ENCODE measurements around the gene CNOT3. TPM values are rescaled to one million over a fixed set of nuclear protein-coding genes. Genes with fewer than 3 reads are reported as not detected.
A peak's percentile ranks its signal among the peaks of the same experiment; 100 is the strongest.

The CNOT3 gene
- total and polyA plus RNA-seq, 2 of the 13 experiments (the other 11 are each of a cell fraction or from before 2014, with no cell fraction given) = 4.3 to 5.8 TPM

DNA sequence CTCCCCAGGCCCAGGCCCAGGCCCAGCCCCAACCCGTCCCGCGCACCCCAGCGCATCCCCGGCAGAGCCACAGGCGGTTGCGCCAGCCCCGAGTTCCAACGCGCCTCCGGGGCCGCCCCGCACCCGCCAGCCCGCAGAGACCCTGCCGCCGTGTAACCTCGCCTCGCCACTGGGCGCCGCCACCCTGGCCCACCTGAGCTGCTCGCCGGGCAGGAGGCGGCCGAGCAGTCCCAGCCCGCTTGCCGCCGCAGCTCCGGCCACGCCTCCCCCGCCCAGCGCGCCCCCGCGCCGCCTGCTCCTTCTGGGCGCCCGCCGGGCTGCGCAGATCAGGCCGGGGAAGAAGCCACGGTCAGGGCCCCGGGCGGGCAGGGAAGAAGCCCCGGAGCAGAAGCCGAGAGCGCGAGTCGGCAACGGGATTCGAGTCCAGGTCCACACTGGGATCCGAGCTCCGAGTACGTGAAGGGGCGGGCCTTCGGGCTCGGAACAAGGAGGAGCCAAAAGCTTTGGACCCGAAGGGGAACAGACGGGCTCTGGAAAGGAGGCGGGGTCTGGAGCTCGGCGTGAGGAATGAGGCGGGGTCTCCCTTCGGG, 51.7 kb downstream of the CNOT3 start, which contains the start of gene MBOAT7 (continued):
- no peak for TF ChIP-seq SIN3B (IDR thresholded peaks at IDR 0.05; ENCODE audit: low read length)
- TF ChIP-seq ZFP82 (CRISPR knock-in tag; IDR thresholded peaks at IDR 0.05; ENCODE audit: borderline replicate concordance) = no peak
- TF ChIP-seq, protein P1, sequence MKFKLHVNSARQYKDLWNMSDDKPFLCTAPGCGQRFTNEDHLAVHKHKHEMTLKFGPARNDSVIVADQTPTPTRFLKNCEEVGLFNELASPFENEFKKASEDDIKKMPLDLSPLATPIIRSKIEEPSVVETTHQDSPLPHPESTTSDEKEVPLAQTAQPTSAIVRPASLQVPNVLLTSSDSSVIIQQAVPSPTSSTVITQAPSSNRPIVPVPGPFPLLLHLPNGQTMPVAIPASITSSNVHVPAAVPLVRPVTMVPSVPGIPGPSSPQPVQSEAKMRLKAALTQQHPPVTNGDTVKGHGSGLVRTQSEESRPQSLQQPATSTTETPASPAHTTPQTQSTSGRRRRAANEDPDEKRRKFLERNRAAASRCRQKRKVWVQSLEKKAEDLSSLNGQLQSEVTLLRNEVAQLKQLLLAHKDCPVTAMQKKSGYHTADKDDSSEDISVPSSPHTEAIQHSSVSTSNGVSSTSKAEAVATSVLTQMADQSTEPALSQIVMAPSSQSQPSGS (CRISPR knock-in tag; IDR thresholded peaks at IDR 0.05) = no peak
- TF ChIP-seq, protein P2, sequence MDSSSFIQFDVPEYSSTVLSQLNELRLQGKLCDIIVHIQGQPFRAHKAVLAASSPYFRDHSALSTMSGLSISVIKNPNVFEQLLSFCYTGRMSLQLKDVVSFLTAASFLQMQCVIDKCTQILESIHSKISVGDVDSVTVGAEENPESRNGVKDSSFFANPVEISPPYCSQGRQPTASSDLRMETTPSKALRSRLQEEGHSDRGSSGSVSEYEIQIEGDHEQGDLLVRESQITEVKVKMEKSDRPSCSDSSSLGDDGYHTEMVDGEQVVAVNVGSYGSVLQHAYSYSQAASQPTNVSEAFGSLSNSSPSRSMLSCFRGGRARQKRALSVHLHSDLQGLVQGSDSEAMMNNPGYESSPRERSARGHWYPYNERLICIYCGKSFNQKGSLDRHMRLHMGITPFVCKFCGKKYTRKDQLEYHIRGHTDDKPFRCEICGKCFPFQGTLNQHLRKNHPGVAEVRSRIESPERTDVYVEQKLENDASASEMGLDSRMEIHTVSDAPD (CRISPR knock-in tag; IDR thresholded peaks at IDR 0.05) = no peak
- TF ChIP-seq, protein P3, sequence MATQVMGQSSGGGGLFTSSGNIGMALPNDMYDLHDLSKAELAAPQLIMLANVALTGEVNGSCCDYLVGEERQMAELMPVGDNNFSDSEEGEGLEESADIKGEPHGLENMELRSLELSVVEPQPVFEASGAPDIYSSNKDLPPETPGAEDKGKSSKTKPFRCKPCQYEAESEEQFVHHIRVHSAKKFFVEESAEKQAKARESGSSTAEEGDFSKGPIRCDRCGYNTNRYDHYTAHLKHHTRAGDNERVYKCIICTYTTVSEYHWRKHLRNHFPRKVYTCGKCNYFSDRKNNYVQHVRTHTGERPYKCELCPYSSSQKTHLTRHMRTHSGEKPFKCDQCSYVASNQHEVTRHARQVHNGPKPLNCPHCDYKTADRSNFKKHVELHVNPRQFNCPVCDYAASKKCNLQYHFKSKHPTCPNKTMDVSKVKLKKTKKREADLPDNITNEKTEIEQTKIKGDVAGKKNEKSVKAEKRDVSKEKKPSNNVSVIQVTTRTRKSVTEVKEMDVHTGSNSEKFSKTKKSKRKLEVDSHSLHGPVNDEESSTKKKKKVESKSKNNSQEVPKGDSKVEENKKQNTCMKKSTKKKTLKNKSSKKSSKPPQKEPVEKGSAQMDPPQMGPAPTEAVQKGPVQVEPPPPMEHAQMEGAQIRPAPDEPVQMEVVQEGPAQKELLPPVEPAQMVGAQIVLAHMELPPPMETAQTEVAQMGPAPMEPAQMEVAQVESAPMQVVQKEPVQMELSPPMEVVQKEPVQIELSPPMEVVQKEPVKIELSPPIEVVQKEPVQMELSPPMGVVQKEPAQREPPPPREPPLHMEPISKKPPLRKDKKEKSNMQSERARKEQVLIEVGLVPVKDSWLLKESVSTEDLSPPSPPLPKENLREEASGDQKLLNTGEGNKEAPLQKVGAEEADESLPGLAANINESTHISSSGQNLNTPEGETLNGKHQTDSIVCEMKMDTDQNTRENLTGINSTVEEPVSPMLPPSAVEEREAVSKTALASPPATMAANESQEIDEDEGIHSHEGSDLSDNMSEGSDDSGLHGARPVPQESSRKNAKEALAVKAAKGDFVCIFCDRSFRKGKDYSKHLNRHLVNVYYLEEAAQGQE (IDR thresholded peaks at IDR 0.05; ENCODE audit: borderline replicate concordance in 1 of 2, low read depth in 1 of 2, low read length in 2 of 2) = no peak
- TF ChIP-seq ZNF552 (CRISPR knock-in tag; IDR thresholded peaks at IDR 0.05; ENCODE audit: borderline replicate concordance) = no peak
- TF ChIP-seq ZNF274 (CRISPR knock-in tag; IDR thresholded peaks at IDR 0.05) = no peak
- TF ChIP-seq, protein P4, sequence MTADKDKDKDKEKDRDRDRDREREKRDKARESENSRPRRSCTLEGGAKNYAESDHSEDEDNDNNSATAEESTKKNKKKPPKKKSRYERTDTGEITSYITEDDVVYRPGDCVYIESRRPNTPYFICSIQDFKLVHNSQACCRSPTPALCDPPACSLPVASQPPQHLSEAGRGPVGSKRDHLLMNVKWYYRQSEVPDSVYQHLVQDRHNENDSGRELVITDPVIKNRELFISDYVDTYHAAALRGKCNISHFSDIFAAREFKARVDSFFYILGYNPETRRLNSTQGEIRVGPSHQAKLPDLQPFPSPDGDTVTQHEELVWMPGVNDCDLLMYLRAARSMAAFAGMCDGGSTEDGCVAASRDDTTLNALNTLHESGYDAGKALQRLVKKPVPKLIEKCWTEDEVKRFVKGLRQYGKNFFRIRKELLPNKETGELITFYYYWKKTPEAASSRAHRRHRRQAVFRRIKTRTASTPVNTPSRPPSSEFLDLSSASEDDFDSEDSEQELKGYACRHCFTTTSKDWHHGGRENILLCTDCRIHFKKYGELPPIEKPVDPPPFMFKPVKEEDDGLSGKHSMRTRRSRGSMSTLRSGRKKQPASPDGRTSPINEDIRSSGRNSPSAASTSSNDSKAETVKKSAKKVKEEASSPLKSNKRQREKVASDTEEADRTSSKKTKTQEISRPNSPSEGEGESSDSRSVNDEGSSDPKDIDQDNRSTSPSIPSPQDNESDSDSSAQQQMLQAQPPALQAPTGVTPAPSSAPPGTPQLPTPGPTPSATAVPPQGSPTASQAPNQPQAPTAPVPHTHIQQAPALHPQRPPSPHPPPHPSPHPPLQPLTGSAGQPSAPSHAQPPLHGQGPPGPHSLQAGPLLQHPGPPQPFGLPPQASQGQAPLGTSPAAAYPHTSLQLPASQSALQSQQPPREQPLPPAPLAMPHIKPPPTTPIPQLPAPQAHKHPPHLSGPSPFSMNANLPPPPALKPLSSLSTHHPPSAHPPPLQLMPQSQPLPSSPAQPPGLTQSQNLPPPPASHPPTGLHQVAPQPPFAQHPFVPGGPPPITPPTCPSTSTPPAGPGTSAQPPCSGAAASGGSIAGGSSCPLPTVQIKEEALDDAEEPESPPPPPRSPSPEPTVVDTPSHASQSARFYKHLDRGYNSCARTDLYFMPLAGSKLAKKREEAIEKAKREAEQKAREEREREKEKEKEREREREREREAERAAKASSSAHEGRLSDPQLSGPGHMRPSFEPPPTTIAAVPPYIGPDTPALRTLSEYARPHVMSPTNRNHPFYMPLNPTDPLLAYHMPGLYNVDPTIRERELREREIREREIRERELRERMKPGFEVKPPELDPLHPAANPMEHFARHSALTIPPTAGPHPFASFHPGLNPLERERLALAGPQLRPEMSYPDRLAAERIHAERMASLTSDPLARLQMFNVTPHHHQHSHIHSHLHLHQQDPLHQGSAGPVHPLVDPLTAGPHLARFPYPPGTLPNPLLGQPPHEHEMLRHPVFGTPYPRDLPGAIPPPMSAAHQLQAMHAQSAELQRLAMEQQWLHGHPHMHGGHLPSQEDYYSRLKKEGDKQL (CRISPR knock-in tag; IDR thresholded peaks at IDR 0.05; ENCODE audit: low read depth) = no peak
- no peak for TF ChIP-seq ZNF138 (CRISPR knock-in tag; IDR thresholded peaks at IDR 0.05; ENCODE audit: low read depth)
- peak; percentile 18; the same call in 1 of the 2 replicates for TF ChIP-seq GFI1 (CRISPR knock-in tag; IDR thresholded peaks at IDR 0.05; ENCODE audit: borderline replicate concordance)
- no peak for TF ChIP-seq HDAC6 (IDR thresholded peaks at IDR 0.05; ENCODE audit: low read depth, low read length)
- peak; percentile 73 for TF ChIP-seq HDAC1 (CRISPR knock-in tag; IDR thresholded peaks at IDR 0.05)
- TF ChIP-seq GATAD2A (CRISPR knock-in tag; IDR thresholded peaks at IDR 0.05) = no peak
- TF ChIP-seq ZNF263 (CRISPR knock-in tag; IDR thresholded peaks at IDR 0.05) = 0 out of 2 replicates have a peak, but pooled peaks have one; percentile 22
- TF ChIP-seq KLF9 (CRISPR knock-in tag; IDR thresholded peaks at IDR 0.05; ENCODE audit: low read depth) = no peak
- 0 out of 2 replicates have a peak, but pooled peaks have one; percentile 40 for TF ChIP-seq ZNF567 (CRISPR knock-in tag; IDR thresholded peaks at IDR 0.05; ENCODE audit: borderline replicate concordance)

All from HepG2 (cell line).